Lower lobe of right lung (tissue), 2 donors: ENCODE results near the gene CEMIP2. TPM values are rescaled to one million over a fixed set of nuclear protein-coding genes. Genes with fewer than 3 reads are reported as not detected.

Source experiments
- ATAC-seq, 2 donors: fragments of 200-7000 bp; cut with Tn5 transposase; one replicate each; pipeline ENCODE4 v1.9.1; 2020 to 2022; ENCODE audit warnings: mild to moderate bottlenecking in 2 of 2, moderate library complexity in 2 of 2
- DNase-seq: peaks from one replicate; pipeline ENCODE4 v3.0.0-alpha.2; 2020
- H3K27ac ChIP-seq: fragments of 200-600 bp; one replicate; pipeline ENCODE4 v1.8.0; 2022
- H3K27me3 ChIP-seq: fragments of 200-600 bp; one replicate; pipeline ENCODE4 v1.8.0; 2022; ENCODE audit warnings: low read depth
- H3K36me3 ChIP-seq: fragments of 200-600 bp; one replicate; pipeline ENCODE4 v1.8.0; 2022; ENCODE audit warnings: mild to moderate bottlenecking
- H3K4me1 ChIP-seq: fragments of 200-600 bp; one replicate; pipeline ENCODE4 v1.8.0; 2022
- H3K4me3 ChIP-seq: fragments of 200-600 bp; one replicate; pipeline ENCODE4 v1.8.0; 2022; ENCODE audit warnings: mild to moderate bottlenecking
- H3K9me3 ChIP-seq: fragments of 200-600 bp; one replicate; pipeline ENCODE4 v1.8.0; 2022
- CTCF ChIP-seq: fragments of 200-600 bp; IDR thresholded peaks from one replicate; pipeline ENCODE4 v1.8.0; 2022; ENCODE audit warnings: antibody characterized with exemption, mild to moderate bottlenecking
- intact Hi-C: fragments of 100-400 bp; cut with DNase I; formaldehyde crosslinking; loops from one replicate; pipeline ENCODE4 v1.11.0; 2022
- total RNA-seq: library from RNA; stranded (reverse); fragmentation: NEBNext Ultra II Directional; extraction: Animal tissue kit (Norgen Biotek cat#: 25700); gene quantifications from one replicate; pipeline ENCODE4 v1.2.1, GENCODE V29; 2021
- donor health status: DM: no; HTN: yes; CAD: no; lungs with severe emphysema.

Gene CEMIP2
- total RNA-seq, 1 donor from 2014 or later: 152 TPM

- intact Hi-C loops: no loop called here
- no peak overlapping the region for H3K27ac ChIP-seq
- TF ChIP-seq CTCF: no peak
These were observed 25.1 kb downstream of the CEMIP2 start for GRCh38 chr9:71743217-71743705.

GRCh38 chr9:71742703-71743102, 25.6 kb downstream of the CEMIP2 start:
- intact Hi-C loops: no loop called here

More at GRCh38 chr9:71743217-71743705, 25.1 kb downstream of the CEMIP2 start:
- DNase-seq: no peak
- Histone ChIP-seq H3K27me3 (no peaks in the 10 kb centered on the region), H3K4me3 (no peak overlapping the region), H3K9me3 (no peaks in the 10 kb centered on the region), H3K36me3 (peaks cover 53% of the 10 kb centered on the region), H3K4me1 (peaks cover 37% of the 10 kb centered on the region)
- ATAC-seq: no peak

DNA sequence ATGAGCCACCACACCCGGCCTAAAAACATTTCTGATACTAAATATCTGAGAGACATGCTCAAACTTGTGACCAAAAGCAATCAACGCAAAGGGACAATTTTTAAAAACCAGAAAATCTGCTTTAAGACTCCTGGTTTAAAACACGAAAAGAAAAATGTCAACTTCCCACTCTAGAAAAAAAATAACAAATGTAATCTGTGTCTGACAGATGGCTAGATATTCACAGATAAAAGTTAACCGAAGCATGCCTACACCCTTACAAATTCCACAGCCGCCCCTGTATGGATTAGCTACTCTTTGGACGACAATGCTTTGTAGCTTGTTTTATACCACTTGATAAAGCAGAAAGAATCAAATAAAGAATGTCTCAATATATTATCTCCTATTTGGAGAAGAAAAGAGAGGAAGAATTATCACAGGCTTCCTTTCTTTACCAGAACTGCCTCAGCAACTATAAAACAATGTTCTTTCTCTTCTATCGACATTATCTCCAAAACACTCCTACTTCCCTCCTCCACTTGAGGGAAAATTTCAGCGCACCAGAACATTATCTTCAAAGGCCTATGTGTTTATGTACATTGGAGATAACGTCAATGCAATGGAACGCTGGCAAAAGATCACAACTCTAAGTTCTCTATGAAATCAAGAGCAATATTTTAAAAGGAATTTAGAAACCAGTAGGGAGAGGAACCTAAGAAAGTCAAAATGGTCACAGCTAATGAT, 26.2 kb downstream of the CEMIP2 start:
- peaks cover 27% of the 10 kb centered on the region for H3K4me1 ChIP-seq
- peak; percentile 47 to 73 for ATAC-seq
- intact Hi-C loops: no loop called here
- TF ChIP-seq CTCF: no peak
- H3K9me3 ChIP-seq: no peaks in the 10 kb centered on the region
- peaks cover 52% of the 10 kb centered on the region for H3K36me3 ChIP-seq
- DNase-seq: no peak
- no peaks in the 10 kb centered on the region for H3K27me3 ChIP-seq
- no peak overlapping the region for H3K4me3 ChIP-seq
- H3K27ac ChIP-seq: peak overlapping the region; percentile 56

More at GRCh38 chr9:71742703-71743102, 25.6 kb downstream of the CEMIP2 start:
- ATAC-seq (no peak), DNase-seq (no peak)
- TF ChIP-seq CTCF: no peak
- Histone ChIP-seq H3K9me3 (no peaks in the 10 kb centered on the region), H3K4me1 (peaks cover 32% of the 10 kb centered on the region), H3K27ac (peak overlapping the region; percentile 56), H3K4me3 (no peak overlapping the region), H3K36me3 (peaks cover 52% of the 10 kb centered on the region), H3K27me3 (no peaks in the 10 kb centered on the region)

DNA sequence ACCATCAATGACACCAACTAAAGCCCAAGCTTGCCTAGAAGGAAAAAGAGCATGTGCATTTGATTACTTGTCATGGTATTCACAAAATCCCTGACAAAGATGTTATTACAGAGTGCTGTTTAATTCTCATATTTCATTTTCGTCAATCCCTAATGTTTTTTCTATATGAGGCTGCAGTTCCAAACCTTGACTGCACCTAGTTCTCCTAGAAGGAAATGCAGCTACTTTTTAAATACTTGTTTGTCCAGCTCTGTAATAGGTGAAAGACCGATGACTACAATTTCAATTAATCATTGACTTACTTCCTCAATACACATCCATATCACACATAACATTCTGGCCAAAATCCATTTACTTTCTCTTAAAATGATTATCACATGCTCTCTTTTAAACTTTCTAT, 28.1 kb downstream of the CEMIP2 start:
- intact Hi-C loops: no loop called here
- ATAC-seq: peak in 1 of 2 donors; percentile 58

GRCh38 chr9:71737455-71737854, 30.9 kb downstream of the CEMIP2 start:
- peak in 1 of 2 donors; percentile 64 for ATAC-seq
- no peak for TF ChIP-seq CTCF
- DNase-seq: no peak
- Histone ChIP-seq H3K4me3 (no peak overlapping the region), H3K9me3 (no peaks in the 10 kb centered on the region), H3K4me1 (peaks cover 9% of the 10 kb centered on the region), H3K36me3 (peaks cover 73% of the 10 kb centered on the region), H3K27ac (no peak overlapping the region), H3K27me3 (no peaks in the 10 kb centered on the region)
- intact Hi-C loops: no loop called here

More for the DNA sequence above, 28.1 kb downstream of the CEMIP2 start:
- H3K27ac ChIP-seq: no peak overlapping the region
- DNase-seq: no peak
- H3K9me3 ChIP-seq: no peaks in the 10 kb centered on the region
- H3K27me3 ChIP-seq: no peaks in the 10 kb centered on the region
- peaks cover 52% of the 10 kb centered on the region for H3K36me3 ChIP-seq
- H3K4me1 ChIP-seq: peaks cover 26% of the 10 kb centered on the region
- TF ChIP-seq CTCF: no peak
- H3K4me3 ChIP-seq: no peak overlapping the region
